KMS-11 (cell line): ENCODE data around the gene SSBP3.

ENCODE experiments used
- H2AFZ ChIP-seq: fragments of 200-600 bp; sonication (generic); 2 replicates; pipeline ENCODE4 v1.6.1; 2016; ENCODE audit warnings: antibody characterized with exemption, mixed run types, low read depth
- H3K27ac ChIP-seq: fragments of 200-600 bp; sonication (generic); 2 replicates; pipeline ENCODE4 v1.6.1; 2016; ENCODE audit warnings: mild to moderate bottlenecking, mixed run types
- H3K27me3 ChIP-seq: fragments of 200-600 bp; sonication (generic); 2 replicates; pipeline ENCODE4 v1.6.1; 2017; ENCODE audit warnings: mild to moderate bottlenecking, low read depth, mixed run types, moderate library complexity; ENCODE audit not compliant: insufficient read depth
- H3K36me3 ChIP-seq: fragments of 200-600 bp; sonication (generic); 2 replicates; pipeline ENCODE4 v1.6.1; 2017; ENCODE audit warnings: mild to moderate bottlenecking, mixed run types; ENCODE audit not compliant: insufficient read depth
- H3K4me1 ChIP-seq: fragments of 200-600 bp; sonication (generic); 2 replicates; pipeline ENCODE4 v1.6.1; 2016; ENCODE audit warnings: mild to moderate bottlenecking, low read depth, mixed run types; ENCODE audit not compliant: poor library complexity, severe bottlenecking
- H3K4me2 ChIP-seq: fragments of 200-600 bp; sonication (generic); 2 replicates; pipeline ENCODE4 v1.7.0; 2016; ENCODE audit warnings: mild to moderate bottlenecking, mixed run types
- H3K4me3 ChIP-seq: fragments of 200-600 bp; sonication (generic); IDR thresholded peaks from 2 replicates; pipeline ENCODE4 v1.6.1; 2017; ENCODE audit warnings: low read depth, low read length, mixed read lengths; ENCODE audit not compliant: insufficient read depth
- H3K79me2 ChIP-seq: fragments of 200-600 bp; sonication (generic); 2 replicates; pipeline ENCODE4 v1.6.1; 2016; ENCODE audit warnings: low read depth, mixed run types; ENCODE audit not compliant: insufficient read depth
- H3K9ac ChIP-seq: fragments of 200-600 bp; sonication (generic); 2 replicates; pipeline ENCODE4 v1.6.1; 2016; ENCODE audit warnings: mild to moderate bottlenecking, mixed run types
- H4K20me1 ChIP-seq: fragments of 200-600 bp; sonication (generic); 2 replicates; pipeline ENCODE4 v1.6.1; 2016; ENCODE audit warnings: mild to moderate bottlenecking, mixed run types; ENCODE audit not compliant: insufficient read depth
- CTCF ChIP-seq: fragments of 200-600 bp; sonication (generic); conservative IDR thresholded peaks from 2 replicates; pipeline ENCODE4 v1.6.1; 2017; ENCODE audit warnings: low read depth, mild to moderate bottlenecking, antibody characterized with exemption, low read length, moderate library complexity, mixed read lengths

Gene SSBP3

GRCh38 chr1:54240741-54241335 is 165.4 kb downstream of the SSBP3 start:
- H3K4me2 ChIP-seq: no peak overlapping the region

GRCh38 chr1:54239631-54240031 is 166.6 kb downstream of the SSBP3 start:
- TF ChIP-seq CTCF: no peak
- no peak overlapping the region for H3K27ac ChIP-seq
- no peaks in the 10 kb centered on the region for H3K79me2 ChIP-seq
- H3K4me1 ChIP-seq: no peaks in the 10 kb centered on the region
- no peaks in the 10 kb centered on the region for H3K27me3 ChIP-seq
- no peak overlapping the region for H2AFZ ChIP-seq
- H3K4me3 ChIP-seq: no peak overlapping the region
- no peaks in the 10 kb centered on the region for H3K36me3 ChIP-seq
- no peak overlapping the region for H3K4me2 ChIP-seq
- H4K20me1 ChIP-seq: no peaks in the 10 kb centered on the region
- H3K9ac ChIP-seq: no peak overlapping the region

More at GRCh38 chr1:54240741-54241335, 165.4 kb downstream of the SSBP3 start:
- Histone ChIP-seq H3K9ac (no peak overlapping the region), H3K27me3 (no peaks in the 10 kb centered on the region), H4K20me1 (no peaks in the 10 kb centered on the region), H3K4me1 (no peaks in the 10 kb centered on the region), H2AFZ (no peak overlapping the region), H3K79me2 (no peaks in the 10 kb centered on the region), H3K4me3 (no peak overlapping the region), H3K27ac (no peak overlapping the region), H3K36me3 (no peaks in the 10 kb centered on the region)
- no peak for TF ChIP-seq CTCF

GRCh38 chr1:54239035-54239383 is 167.2 kb downstream of the SSBP3 start:
- no peak for TF ChIP-seq CTCF
- Histone ChIP-seq H2AFZ (no peak overlapping the region), H3K4me2 (no peak overlapping the region), H3K27me3 (no peaks in the 10 kb centered on the region), H3K4me1 (no peaks in the 10 kb centered on the region), H3K4me3 (no peak overlapping the region), H3K27ac (no peak overlapping the region), H3K36me3 (no peaks in the 10 kb centered on the region), H3K9ac (no peak overlapping the region), H3K79me2 (no peaks in the 10 kb centered on the region), H4K20me1 (no peaks in the 10 kb centered on the region)

- H2AFZ ChIP-seq: no peak overlapping the region
- H3K36me3 ChIP-seq: no peaks in the 10 kb centered on the region
- no peaks in the 10 kb centered on the region for H3K79me2 ChIP-seq
- H3K27me3 ChIP-seq: no peaks in the 10 kb centered on the region
- H3K4me3 ChIP-seq: no peak overlapping the region
- no peak overlapping the region for H3K27ac ChIP-seq
- H3K4me2 ChIP-seq: no peak overlapping the region
- no peaks in the 10 kb centered on the region for H4K20me1 ChIP-seq
- no peak for TF ChIP-seq CTCF
- no peaks in the 10 kb centered on the region for H3K4me1 ChIP-seq
- H3K9ac ChIP-seq: no peak overlapping the region
Observed at GRCh38 chr1:54238353-54239034, 167.7 kb downstream of the SSBP3 start.
